HG03103 (cell line): Measurements from ENCODE around the gene G3BP1.
"Not testable (repeated sequence)": the region's sequence is repeated elsewhere in the genome, so short reads cannot be mapped to it uniquely, and the experiment has no call there.

Experiments
- ATAC-seq: cut with Tn5 transposase; IDR thresholded peaks from one replicate; pipeline ENCODE4 v1.9.1; 2021; ENCODE audit warnings: low read depth; ENCODE audit not compliant: unreplicated experiment

G3BP1 gene

DNA sequence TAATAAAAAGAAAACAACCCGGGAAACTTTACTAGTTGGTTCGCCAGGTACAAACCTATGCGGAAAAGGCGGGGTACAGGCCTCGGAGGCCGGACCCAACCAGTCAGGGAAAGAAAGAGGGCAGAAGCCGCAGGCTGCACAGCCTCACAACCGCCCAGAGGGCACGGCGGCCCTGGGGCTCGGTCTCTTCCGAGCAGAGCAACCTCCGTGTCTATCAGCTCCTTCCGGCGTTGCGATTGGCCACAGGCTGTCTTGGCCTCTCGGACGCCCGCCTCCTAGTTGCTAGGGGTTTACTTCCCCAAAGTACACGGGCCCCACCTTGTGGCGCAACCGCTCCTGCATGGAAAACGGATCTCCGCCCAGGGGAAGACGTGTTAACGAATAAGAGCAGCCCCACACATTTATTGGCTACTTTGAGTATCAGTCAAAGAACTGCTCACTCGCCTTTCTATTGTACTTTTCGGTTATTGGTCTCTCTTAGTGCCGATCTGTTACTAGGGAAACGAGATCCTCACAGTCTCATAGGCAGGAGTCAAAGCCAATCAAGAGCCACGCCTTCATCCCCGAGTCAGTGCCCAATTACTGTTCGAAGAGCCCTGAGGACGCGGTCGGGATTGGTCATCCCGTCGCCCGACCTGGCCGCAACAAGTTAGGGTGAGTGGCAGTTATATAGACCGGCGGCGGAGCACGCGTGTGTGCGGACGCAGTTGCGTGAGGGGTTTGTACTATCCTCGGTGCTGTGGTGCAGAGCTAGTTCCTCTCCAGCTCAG lies at the start of gene G3BP1:
G3BP1 (plus strand) TSS at position 696 of the 770 bp plus-strand sequence. CDS start 14,667 bp downstream, outside the sequence.
- ATAC-seq, result peak; percentile 76

DNA sequence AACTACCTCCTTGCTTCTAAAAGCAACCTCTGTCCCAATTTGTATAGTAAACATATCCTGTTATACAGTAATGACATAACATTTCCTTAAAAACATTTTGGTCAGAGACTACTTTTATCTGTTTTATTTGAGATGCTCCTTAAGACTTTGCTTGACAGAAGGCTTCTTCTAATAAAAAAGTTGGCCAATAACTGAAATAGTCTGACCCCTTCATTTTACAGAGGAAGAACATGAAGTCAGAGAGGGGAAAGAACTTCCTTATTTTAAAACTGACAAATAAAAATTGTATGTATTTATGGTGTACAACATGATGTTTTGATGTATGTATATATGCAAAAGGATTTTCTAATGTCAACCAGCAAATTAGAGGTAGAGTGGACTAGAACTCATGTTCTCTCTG lies 49.2 kb upstream of the G3BP1 start:
- ATAC-seq, result no peak

DNA sequence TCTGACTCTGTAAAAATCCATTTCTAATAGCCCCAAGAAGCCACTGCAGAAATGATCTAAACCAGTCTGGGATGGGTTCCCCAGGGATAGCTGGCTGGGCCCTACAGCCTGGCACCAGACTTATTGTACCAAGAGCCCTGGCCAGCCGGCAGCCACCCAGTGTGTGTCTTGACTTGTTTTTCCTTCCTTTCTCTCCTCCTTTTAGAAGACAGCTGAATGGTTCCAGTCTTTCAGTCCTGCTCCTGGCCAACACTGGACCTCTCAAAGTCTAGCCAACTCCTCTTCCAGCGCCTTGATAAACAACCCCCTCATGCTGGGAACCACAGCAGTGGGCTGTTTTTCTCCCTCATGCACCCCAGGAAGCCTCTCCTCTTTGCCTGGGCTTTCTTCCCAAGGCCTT lies 47.4 kb upstream of the G3BP1 start:
- ATAC-seq, result no peak

DNA sequence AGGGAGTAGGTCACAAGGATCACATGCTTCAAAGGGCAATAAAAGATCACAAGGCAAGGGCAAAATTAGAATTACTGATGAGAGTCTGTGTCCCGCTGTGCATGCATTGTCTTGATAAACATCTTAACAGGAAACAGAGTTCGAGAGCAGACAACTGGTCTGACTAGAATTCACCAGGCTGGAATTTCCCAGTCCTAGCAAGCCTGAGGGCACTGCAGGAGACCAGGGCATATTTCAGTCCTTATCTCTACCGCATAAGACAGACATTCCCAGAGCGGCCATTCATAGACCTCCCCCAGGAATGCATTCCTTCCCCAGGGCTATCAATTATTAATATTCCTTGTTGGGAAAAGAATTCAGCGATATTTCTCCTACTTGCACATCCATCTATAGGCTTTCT lies 42.2 kb upstream of the G3BP1 start:
- not testable (repeated sequence) for ATAC-seq

DNA sequence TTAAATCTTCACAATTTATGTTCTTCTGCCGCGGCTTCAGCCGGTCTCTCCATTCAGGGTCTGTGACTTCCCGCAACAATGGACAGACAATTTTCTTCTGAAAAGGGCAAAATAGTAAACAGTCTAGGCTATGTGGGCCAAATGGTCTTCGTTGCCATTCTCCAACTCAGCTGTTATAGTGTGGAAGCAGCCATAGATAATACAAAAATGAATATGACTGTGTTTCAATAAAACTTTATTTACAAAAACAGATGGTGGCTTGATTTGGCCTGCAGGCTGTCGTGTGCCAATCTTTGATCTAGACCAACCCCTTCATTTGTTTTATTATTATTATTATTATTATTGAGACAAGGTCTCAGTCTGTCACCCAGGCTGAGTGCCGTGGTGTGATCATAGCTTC lies 41.4 kb upstream of the G3BP1 start:
- no peak for ATAC-seq

DNA sequence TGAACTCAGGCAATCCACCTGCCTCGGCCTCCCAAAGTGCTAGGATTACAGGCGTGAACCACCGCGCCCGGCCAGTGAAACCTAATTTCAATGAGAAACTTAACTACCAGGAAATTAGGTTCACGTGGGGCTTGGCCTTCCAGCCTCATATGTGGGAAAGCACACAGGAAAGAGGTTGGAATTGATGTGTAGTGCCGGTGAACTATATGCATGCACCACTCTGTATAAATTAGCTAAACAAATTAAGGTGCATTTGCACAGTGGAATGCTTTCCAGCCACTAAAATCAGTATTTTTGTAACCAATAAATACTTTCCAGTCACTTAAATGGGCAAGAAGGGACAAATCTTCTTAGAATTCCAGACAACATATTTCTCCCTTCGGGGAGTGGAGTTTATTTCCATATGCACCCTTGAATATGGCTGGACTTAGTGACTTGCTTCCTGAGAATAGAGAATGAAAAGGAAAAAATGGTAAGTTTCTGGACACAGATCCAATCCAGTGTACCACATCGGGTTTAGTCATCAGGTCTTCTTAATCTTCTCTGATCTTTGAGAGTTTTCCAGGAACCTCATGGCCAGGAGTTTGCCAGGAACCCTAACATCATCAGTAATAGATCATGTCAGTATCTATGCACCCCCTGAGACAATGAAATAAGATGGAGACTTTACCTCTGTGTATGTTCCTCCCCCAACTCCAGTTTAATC lies 38.2 kb upstream of the G3BP1 start:
- ATAC-seq, result no peak

DNA sequence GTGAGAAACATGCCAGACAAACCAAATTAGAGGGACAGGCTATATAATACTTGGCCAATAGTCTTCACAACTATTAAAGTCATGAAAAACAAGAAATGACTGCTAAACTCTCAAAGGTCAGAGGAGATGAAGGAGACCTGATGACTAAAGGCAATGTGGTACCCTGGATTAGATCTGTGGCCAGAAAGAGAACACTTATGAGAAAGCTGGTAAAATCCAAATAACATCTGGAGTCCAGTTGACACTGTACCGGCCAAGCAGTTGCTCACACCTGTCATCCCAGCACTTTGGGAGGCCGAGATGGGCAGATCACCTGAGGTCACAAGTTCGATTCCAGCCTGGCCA lies 37.7 kb upstream of the G3BP1 start:
- no peak for ATAC-seq

DNA sequence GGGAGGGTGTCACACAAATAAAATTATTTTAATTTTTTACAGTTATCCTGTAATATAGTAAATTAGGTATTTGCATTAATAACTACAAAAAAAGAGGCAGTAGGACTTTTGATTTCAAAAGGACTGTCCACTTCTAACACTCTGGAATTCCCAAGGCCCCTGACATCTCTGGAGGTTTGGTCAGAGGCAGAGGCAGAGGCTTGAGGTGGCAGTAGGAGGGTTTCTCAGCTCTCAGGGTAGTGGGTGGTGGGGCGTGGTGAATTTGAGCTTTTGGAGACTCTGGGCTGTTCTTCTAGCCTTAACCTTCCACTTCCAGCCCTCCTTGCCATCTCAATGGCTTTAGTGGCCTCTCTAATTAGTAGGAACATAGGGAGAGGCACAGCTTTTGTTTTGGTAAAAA lies 36.1 kb upstream of the G3BP1 start:
- ATAC-seq, result no peak

DNA sequence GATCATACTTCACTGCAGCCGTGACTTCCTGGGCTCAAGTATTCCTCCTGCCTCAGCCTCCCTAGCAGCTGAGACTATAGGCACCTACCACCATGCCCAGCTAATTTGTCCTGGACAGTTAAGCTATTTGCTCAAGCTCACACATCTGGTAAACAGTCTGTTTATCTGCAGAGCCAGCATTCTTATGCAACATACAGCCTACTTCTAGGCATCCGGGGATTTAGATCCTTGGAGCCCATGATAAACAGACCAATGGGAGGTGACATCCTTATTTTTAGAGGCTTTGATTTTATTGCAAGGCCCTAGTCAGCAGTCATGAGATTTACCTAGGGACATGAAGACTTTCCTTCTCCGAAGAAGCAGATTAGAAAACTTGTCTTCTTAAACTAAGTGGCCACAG lies 34.3 kb upstream of the G3BP1 start:
- ATAC-seq, result no peak

DNA sequence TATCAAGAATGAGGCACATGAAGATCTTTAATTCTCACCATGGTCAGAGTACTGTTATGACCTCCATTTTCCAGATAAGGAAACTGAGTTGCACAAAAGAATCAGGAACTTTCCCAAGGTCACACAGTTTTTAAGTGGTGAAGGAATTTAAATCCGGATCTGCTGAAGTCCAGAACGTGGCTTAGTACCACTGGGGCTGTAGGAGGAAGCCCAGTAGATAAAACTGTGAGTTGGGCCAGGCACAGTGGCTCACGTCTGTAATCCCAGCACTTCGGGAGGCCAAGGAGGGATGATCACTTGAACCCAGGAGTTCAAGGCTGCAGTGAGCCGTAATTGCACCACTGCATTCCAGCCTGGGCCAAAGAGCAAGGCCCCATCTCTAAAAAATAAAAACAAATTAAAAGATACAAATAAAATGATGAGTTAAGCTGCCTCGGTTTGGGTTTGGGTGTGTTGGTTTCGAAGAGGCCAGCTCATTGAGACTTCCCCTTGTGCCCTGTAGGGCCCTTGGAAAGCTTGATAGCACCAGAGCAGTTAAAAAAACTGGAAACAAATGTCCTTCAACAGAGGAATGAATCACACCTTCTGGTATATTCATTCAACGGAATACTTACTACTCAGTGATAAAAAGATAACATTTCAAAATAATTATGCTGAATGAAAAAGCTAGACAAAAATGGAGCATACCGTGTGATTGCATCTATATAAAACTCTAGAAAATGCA lies 33.5 kb upstream of the G3BP1 start:
- ATAC-seq, result no peak

DNA sequence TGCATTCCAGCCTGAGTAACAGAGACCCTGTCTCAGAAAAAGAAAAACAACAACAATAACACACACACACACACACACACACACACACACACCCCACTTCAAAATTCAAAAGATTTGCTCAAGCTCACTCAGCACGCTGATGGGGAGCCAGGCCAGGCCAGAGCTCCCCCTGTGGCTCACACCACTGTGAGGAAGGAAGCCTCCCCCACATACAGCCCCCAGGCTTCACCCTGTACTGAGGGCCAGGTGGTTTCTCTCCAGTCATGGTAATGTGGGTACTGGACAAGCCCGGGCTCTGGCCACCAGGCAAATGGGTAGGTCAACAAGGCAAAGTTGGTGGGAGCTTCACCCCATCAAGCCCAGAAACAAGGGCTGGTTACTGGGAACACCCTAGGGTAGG lies 32.4 kb upstream of the G3BP1 start:
- no peak for ATAC-seq

DNA sequence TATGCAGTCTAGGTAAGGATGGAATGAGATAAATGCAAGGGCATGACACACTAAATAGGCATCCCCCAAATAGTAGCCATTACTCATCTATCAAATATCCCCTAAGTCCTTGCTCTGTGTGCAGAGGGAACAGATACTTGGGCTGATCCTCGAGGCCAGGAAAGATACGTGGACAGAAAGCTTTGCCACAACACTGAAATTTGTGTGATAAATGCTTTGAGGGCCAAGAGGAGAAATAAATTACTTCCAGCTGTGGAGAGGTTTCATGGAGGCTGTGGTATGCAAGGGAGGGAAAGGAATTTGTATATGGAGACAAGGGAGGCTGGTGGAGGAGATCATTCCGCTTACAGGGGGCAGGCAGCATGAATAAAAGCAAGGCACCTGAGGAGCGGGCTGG lies 31.8 kb upstream of the G3BP1 start:
- no peak for ATAC-seq

DNA sequence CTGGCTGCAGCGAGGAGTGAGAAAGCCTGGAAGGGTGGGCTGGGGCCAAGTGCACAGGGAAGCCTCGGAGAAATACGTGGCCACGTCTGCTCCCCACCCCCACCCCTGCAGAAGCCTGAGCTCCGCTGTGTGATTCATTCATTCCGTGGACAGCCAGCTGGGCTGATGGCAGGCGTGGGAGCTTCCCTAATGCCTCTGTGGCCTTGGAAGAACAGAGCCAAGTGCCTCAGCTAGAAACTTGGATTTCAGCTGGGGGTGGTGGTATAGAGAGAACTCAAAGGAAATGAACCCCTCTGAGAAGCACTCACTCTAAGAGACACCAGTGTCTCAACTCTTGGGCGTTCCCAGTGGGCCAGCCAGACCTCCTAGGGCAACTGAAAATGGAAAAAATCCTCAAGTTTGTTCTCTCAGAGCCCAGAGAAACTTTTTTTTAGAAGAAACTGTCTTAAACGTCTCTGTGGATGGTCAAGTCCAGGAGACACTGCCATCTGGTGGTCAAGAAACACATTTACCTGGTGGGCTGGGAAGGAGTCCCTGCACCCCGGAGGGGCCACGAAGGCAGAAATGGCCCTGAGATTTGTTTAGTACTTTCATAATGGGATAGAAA lies 31.3 kb upstream of the G3BP1 start:
- peak; percentile 50 for ATAC-seq

DNA sequence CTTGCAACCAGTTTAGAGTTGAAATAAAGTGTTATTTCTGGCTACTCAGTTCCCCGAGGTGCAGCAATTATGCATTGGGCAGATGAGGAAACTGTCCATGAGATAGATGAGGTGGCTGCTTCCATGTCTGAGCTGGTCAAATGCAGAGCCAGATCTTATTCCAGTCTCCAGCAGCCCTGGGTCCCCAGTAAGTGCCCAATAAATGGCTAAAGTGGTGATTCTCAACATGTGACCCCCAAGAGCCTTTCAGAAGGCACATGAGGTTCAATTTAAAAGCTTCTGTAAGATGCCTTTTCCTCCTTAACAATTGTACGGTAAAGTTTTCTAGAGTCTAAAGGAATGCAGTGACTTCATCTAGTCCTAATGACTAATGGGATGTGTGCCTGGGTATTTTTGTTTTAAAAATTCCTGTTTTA lies 30.8 kb upstream of the G3BP1 start:
- no peak for ATAC-seq

DNA sequence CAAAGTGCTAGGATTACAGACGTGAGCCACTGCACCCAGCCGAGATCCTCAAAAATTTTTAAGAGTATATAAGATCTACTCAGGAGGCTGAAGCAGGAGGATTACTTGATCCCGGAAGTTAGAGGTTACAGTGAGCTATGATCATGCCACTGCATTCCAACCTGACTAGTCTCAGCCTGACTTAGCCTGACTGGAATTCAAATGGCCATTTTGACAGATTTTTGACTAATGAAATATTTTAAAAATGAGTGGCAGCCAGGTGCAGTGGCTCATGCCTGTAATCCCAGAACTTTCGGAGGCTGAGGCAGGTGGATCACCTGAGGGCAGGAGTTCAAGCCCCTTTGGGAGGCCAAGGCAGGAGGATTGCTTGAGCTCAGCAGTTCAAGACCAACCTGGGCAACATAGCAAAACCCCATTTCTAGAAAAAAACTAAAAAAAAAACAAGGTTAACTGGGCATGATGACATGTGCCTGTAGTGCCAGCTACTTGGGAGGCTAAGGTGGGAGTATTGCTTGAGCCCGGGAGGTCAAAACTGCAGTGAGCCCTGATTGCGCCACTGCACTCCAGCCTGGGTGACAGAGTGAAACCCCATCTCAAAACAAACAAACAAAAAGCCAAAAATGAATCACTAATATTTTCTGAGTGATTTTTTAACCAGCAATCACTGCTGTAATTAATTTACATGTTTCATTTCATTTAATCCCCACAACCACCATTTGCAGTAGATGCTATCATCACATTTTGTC lies 29.9 kb upstream of the G3BP1 start:
- ATAC-seq, result no peak

DNA sequence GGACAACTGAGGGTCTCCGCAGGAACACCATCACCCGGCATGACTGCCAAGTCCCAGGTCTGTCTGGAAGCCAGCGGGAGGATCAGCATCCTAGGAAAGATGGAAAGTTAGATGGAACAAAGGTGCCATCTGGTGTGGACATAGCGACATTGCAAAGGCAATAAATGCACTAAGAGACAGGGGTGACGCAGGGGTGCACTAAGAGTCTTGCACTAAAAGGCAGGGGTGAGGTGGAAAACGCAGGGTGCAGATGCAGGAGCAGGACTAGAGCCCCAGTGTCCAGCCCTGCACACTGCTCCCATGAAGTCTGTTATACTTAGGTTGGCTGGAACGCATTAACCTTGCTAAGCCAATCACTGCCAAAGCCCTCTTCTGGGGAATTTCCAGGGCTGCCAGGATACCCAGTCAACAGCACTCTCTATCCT lies 28.9 kb upstream of the G3BP1 start:
- ATAC-seq, result no peak

DNA sequence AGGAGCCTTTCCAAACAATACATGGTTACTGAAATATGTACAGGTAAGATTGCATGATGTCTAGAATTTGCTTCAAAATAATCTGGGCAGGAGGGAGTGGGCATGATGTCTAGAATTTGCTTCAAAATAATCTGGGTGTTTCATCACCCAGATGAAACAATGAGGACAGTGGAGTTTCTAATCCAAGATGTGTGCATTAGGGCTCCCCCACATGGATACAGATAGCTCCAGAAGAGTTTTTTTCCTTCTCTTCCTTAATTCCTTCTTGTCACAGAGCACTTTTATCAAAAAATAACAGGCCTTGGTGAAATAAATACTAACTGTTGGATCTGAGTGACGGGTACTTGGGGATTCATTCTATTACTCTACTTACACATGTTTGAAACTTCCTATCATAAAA lies 28.2 kb upstream of the G3BP1 start:
- no peak for ATAC-seq

DNA sequence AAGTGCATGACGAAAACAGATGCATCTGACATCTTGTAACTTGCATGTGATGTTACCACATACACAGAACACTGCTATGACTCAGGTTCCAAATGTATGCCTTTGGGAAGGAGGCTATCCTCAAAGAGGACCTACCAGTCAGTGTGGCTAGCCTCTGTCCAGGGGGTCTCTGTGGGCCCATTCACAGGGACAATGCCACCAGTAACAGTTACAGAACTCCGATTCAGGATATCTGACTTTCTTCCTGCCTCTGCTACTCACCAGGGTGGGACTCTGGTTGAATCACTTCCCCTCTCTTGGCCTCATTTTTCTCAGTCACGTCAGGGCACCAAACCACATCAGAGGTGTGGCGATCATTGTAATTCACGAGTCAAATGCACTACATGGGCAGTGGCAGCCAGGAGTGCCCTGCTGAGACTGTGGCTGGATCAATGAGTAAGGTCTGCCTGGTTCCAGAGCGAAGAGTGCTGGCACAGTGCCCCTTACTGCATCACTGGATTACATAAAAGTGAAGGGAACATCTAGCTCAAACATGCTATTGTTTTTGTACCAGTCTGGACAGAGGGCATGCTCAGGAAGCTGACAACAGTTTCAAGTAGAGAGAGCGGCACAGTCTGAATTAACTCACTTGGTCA lies 26.6 kb upstream of the G3BP1 start:
- peak; percentile 56 for ATAC-seq

DNA sequence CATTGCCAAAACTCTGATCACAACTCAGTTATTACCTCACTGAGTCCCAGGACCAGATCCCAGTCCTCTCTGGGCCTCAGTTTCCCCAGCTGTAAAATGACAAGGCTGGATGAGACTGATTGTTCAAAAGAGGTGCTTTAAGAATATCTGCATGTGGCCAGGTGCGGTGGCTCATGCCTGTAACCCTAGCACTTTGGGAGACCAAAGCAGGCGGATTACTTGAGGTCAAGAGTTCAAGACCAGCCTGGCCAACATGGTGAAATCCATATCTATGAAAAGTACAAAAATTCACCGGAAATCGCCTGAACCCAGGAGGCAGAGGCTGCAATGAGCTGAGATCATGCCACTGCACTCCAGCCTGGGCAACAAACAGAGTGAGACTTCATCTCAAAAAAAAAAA lies 21.6 kb upstream of the G3BP1 start:
- no peak for ATAC-seq

DNA sequence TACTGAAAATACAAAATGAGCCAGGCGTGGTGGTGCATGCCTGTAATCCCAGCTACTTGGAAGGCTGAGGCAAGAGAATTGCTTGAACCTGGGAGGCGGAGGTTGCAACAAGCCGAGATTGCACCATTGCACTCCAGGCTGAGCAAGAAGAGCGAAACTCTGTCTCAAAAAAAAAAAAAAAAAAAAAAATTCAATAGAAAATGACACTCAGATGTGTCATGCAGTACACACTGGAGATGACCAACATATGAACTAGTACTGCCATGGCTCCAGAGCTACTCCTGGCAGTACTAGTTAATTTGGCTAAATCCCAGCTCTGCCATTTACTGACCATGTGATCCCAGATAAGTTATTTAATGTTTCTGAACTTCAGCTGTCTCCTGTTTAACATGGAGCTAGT lies 20.7 kb upstream of the G3BP1 start:
- ATAC-seq, result no peak
